HG02973 (cell line): ENCODE data around the gene AGO3.

Experiments used
- ATAC-seq: cut with Tn5 transposase; IDR thresholded peaks from one replicate; pipeline ENCODE4 v1.9.1; 2021; ENCODE audit warnings: moderate library complexity; ENCODE audit not compliant: unreplicated experiment

AGO3 gene

DNA sequence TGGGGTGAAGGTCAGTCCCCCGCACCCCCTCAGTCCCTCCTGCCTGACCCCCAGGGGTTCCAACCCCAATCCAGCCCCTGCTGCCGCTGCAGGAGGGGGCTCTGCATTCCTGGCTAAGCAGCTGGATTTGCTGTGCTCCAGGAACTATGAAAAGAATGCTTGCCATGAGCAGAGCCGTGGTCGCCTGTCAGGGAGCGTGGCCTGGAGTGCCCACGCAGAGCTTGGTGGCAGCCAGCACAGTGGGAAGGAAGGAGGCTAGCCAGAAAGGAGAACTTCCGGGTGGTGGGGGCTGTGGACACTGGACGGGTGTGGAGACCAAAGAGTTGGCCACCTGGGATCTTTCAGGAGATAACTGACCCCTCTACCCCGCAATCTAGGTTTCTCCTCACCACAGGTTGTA is 188.6 kb downstream of the AGO3 start:
- no peak for ATAC-seq
